ENCODE results near the gene PRX.
"Not testable (repeated sequence)": the region's sequence is repeated elsewhere in the genome, so short reads cannot be mapped to it uniquely, and the experiment has no call there.

The PRX gene

GRCh38 chr19:40411958-40412499 is 1.1 kb downstream of the PRX start:
- no peak for DNase-seq

GRCh38 chr19:40411125-40411842 is 1.9 kb downstream of the PRX start:
- no peak for DNase-seq

GRCh38 chr19:40410030-40410389 is 3.2 kb downstream of the PRX start:
- no peak for DNase-seq

GRCh38 chr19:40408598-40408925 is 4.6 kb downstream of the PRX start:
- not testable (repeated sequence) for DNase-seq

GRCh38 chr19:40407714-40408597 is 5.2 kb downstream of the PRX start:
- no peak for DNase-seq

- DNase-seq, result no peak
Observed at GRCh38 chr19:40403262-40403984, 9.8 kb downstream of the PRX start.

GRCh38 chr19:40400559-40400958 is 12.6 kb downstream of the PRX start:
- no peak for DNase-seq

- DNase-seq, result peak; percentile 2
Observed at GRCh38 chr19:40398417-40399131, 14.6 kb downstream of the PRX start.

GRCh38 chr19:40397568-40397906 is 15.6 kb downstream of the PRX start:
- DNase-seq, result no peak

GRCh38 chr19:40396886-40397567 is 16.2 kb downstream of the PRX start:
- no peak for DNase-seq

- DNase-seq, result no peak
Observed at GRCh38 chr19:40395956-40396355, 17.2 kb downstream of the PRX start.

GRCh38 chr19:40394816-40395210 is 18.4 kb downstream of the PRX start:
- no peak for DNase-seq

- no peak for DNase-seq
Observed at GRCh38 chr19:40393894-40394815, 19.0 kb downstream of the PRX start.

- DNase-seq, result no peak
Observed at GRCh38 chr19:40392894-40393517, 20.2 kb downstream of the PRX start.

GRCh38 chr19:40392123-40392522 is 21.1 kb downstream of the PRX start:
- DNase-seq, result no peak

GRCh38 chr19:40390084-40390742 is 23.0 kb downstream of the PRX start, which contains the start of gene HIPK4:
HIPK4 (minus strand) TSS chr19:40390181; CDS start chr19:40389902, 279 bp downstream.
- no peak for DNase-seq

- no peak for DNase-seq
Observed at GRCh38 chr19:40389404-40390083, 23.6 kb downstream of the PRX start.

GRCh38 chr19:40388481-40388880 is 24.7 kb downstream of the PRX start:
- DNase-seq, result no peak

GRCh38 chr19:40387155-40387554 is 26.0 kb downstream of the PRX start:
- no peak for DNase-seq

Data from NCI-H1417 treated with DMSO at 0.1 percent for 48 hours (cell line).